ENCODE results near the gene CHCHD6.

Gene CHCHD6

DNA sequence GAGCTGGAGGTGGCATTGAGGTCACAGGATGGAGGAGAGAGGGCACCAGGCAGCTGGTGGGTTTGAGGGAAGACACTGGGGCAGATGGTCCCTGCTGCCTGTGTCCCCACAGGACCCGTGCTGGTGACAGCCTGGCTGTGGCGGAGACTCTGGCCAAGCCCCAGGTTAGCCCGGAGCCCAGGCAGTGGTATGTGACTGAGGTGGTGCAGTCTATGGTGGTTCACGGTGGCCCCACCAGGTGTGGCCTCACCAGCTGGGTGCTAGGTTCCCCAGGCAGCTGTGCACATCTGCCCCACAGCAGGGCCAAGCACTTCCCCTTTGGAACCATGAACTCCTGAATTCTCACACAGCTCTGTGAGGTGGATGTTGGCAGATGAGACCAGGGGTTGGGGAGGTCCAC lies 294.3 kb downstream of the CHCHD6 start:
- no peak for DNase-seq

DNA sequence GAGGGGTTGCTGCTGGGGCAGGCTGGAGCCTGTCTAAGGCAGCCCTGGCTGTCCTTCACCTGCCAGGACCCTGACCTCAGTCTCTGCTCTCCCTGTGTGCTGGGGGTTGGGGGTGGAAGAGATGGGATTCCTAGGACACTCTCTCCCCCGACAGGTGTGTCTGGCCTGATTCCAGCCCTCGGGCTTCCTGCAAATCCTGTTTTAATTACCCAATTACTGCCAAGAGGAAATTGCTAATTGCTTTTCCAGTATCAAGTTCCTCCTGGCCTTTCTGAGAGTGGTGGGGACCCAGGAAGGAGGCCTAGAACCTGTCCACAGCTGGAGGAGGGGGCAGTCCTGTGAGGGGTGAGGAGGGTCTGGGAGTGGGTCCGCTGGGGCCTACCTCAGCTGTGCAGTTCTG lies 294.7 kb downstream of the CHCHD6 start:
- DNase-seq: peak; percentile 96

DNA sequence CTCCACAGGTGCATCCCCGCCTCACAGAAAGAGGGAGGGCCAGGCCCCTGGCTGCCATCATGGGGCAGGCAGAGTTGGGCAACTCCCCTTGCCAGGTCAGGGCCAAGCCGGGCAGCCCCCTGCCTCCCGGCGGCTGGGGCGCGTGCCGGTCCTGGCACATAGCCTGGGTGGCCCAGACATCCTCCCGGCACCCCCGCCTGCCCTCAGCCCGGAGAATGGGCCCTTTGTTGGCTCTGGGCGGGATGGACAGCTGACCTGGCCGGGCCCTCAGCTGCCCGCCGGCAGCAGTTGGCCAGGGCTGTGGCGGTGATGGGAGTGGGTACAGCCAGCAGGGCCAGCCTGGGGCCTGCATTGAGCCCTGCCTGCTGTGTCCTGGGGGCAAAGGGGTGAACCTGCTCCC lies 295.3 kb downstream of the CHCHD6 start:
- no peak for DNase-seq

DNA sequence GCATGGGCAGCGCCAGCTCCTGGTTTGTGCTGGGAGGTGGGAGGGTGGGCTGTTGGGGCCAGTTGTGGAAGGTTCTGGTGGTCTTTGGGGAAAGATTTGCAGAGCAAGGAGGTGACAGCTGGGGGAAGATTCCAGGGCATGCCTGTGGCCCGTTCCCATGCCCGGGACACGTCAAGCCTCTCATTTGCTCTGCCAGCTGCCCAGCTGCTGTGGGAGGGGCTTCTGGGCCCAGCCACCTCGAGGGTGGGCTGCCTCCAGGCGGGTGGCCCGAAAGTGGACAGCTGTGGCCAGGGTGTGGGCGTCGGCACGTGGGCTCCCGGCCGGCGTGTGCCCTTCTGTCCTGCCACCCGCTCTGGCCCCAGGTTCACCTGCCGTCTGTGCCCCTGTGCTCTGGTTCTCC lies 296.1 kb downstream of the CHCHD6 start:
- no peak for DNase-seq

DNA sequence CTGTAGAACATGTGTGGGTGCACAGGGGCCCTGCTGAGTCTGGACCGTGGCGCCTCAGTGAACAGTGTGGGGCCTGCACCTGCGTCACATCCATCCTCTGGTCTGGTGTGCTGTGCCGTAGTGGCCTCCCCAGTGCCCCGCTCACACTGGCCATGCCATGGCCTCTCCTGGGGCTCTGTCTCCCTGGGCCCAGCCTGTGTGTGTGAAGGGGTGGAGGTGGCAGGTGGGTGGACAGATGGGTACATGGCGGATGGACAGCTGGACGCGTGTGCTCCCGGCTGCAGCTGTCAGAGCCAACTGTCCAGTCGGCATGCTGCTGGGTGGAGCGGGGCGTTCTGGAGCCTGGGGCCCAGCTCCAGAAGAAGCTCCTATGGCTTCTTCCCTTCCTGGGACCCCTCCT lies 296.7 kb downstream of the CHCHD6 start:
- no peak for DNase-seq

DNA sequence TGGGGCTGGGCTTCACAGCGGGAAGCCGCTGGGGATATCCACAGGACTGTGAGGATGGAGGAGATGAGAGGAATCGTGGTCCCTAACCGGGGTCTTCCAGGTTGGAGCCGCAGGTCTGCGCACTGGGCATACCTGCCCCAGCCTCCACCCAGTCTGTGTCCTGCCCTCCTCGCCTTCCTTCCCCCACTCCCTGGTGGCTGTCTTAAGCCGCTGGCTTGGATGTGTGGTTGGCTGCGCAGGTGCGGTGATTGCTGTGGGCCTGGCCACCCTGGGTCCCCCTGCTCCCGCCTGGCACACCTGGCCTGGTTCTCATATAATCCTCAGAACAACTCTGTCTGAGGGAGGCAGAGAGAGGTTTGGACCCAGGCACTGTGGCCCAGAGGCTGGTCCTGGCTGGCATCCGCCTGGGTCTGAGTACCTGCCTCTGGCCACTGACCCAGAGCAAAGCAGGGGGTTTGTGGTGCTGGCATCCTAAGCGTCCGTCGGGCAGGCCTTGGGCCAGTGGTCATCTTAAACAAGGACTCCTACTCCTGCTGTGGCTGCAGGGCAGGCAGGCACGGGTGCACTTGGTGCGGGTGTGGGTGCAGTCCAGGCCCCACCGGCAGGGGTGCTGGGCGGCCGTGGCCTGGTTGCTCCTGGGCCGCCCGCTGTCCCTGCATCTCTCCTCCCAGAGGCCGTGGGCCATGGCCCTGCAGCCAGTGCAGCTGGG lies 297.6 kb downstream of the CHCHD6 start:
- DNase-seq: no peak

DNA sequence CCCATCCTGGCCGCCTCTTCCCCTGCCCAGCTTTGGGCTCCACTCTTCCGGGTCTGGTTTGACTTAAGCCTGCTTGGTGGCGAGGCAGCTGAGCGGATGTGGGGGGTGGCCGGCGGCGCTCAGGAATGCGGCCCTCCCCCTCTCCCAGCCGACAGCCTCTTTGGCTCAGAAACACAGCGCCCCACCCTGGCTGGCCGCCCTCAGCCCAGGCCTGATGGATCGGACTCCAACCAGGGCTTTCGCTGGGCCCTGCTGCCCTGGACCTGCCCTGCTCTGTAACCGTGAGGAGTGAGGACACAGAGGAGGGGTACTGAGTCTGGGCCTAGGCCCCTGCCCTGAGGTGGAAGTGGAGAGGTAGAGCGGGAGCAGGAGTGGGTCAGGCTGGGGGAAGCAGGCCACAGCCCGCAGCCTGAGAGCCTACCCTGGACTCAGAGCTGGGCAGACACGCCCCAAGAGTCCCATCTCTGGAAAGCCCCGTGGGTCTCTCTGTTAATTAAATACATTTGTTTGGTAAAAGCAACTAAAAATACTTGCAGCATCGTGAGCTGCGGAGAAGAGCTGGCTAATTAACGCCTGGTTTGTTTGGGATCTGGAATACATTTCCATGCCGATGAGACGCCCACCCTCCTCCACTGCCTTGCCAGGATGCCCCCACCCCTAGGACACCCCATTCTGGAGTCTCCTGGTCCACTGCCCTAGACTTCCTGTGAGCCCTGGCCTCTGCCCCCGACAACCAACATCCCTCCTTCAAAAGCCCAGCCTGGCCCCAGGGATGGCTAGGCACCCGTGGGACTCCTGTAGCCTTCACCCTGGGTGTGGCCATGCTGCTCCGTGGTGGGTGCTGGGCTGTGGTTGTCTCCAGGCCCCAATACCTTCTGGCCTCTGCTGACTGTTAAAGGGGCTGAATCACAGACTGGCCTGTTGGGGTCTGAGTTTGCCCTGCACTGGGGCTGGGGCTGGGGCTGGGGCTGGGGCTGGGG lies 298.4 kb downstream of the CHCHD6 start:
- DNase-seq: no peak

DNA sequence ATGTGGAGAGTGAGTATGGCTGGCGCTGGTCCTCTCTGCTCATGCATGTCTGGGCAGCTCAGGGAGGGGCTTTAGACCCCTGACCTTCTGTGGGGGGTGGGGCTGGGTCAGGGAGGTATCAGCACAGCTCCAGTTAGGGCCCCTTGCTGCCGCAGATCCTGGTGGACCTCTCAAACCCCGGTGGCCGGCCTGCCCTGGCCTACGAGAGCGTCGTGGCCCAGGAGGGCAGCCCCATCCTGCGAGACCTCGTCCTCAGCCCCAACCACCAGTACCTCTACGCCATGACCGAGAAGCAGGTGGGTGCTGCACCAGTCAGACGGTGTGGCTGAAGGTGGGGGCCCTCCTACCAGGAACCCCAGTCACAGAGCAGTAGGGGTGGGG lies 299.1 kb downstream of the CHCHD6 start:
- no peak for DNase-seq

DNA sequence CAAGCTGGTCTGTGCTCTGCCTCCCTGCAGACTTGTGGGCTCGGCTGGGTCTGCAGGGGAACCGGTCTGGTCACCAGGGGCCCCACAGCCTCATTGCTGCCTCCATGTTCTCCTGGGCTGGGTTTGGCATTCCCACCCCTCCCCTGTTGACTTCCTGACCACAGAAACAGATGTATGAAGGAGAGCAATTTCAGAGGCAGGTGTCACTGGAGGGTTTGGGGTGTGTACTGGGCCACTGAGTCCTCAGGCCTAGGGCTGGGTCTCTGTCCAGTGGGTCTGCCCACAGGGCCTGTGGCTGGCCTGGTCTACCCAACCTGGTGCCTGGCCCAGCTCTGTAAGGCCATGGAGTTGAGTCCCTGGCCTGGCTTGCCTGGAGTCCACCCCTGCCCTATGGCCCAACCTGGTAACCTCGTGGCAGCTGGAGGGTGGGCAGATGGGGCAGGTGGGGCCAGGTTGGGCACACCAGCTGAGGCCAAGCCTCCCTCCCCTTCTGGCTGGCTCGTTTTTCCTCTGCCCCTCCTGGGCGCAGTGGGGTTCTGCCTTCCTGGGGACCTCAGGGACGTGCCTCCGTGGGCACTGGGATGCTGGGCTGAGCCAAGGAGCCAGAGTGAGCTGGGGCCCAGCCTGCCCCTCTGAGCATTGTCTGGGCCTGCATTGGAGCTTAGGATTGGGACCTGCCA lies 299.7 kb downstream of the CHCHD6 start:
- DNase-seq: no peak

DNA sequence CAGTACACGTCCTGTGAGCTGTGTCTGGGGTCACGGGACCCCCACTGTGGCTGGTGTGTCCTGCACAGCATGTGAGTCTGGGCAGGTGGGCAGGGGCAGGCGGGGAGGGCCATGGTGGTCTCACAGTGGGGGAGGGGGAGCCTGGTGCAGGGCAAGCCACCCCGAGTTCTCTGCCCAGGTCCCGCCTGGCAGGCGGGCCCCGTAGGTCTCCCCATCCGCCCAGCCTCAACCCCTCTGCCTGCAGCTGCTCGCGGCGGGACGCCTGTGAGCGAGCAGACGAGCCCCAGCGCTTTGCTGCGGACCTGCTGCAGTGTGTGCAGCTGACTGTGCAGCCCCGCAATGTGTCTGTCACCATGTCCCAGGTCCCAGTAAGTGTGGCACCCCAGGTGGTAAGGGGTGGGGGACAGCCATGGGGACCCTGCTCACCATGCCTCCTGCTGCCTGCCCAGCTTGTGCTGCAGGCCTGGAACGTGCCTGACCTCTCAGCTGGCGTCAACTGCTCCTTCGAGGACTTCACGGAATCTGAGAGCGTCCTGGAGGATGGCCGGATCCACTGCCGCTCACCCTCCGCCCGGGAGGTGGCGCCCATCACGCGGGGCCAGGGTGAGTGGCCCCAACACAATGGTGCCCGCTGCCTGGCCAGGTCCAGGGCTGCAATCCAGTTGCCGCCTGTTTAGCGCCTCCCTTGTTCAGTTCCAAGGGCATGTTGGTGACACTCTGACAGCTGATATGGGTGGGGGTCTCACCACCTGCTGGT lies 300.8 kb downstream of the CHCHD6 start:
- DNase-seq: no peak

DNA sequence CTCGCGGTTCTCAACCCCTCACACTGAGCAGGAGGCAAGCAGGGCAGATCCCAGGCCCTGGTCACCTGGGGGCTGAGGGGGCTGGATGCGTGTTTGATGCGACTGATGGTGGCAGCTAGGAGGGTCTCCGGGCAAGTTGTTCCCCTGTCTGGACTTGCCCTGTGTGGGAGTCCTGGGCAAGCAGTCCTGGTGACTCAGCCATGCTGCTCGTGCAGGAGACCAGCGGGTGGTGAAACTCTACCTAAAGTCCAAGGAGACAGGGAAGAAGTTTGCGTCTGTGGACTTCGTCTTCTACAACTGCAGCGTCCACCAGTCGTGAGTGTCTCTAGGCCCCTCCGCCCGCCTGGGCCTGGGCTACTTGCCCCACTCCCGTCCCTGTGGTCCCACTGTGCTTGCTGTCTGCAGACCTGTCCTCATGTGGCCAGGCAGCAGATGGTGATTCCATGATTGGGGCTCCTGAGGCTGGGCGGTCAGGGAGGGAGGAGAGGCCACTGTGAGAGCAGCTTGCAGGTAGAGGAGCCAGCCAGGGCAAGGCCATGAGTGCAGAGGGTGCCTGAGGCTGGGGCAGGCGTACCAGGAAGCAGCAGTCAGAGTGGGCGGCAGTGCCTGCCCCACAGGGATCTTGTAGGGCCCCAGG lies 301.9 kb downstream of the CHCHD6 start:
- no peak for DNase-seq

DNA sequence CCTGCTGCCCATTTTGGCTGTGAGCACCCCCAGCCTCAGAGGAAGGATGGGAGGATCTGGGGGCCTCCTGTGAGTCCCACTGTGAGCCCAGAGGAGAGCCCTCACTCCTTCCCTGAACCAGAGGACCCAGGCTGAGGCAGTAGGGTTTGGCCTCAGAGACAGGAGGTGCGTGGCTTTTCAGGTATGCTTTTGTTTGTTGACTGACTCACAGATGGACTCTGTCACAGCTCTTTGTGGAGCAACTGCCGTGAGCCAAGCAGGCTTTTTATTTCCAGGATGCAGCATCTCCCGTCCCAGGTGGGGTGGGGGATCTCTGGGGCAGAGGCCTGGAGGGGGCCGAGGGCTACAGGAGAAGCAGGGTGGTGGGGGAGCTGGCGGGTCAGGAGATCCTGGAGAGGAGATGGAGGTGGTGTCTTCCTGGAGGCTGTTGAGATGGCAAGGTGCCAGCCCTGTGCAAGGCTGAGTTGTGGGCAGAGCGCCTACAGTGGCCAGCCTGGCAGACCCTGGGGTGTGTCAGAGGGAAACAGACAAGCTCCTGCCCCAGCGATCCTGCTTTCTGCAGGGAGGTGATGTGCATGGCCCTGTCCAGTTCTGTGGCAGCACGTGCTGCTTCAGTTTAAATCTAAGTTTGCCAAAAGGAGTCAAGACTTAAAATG lies 302.9 kb downstream of the CHCHD6 start:
- peak; percentile 11 for DNase-seq

DNA sequence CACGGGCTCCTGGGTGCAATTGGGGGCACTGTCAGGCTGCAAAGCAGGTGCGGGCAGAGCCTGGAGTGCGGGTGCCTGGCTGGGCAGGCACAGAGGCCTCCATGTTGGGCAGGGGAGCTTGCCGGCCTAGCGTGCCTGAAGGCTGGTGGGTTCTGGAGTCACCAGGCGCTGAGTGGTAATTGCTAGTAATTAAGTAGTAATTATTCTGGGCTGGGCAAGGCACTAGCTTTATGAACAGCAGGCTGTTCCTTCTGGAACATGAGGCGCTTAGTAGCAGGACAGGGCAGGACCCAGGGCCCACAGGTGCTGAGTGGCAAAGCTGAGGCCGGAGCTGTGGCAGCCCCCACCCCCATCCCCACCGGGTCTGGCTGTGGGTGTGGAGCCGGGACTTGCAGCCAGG lies 304.2 kb downstream of the CHCHD6 start:
- DNase-seq: peak; percentile 93

DNA sequence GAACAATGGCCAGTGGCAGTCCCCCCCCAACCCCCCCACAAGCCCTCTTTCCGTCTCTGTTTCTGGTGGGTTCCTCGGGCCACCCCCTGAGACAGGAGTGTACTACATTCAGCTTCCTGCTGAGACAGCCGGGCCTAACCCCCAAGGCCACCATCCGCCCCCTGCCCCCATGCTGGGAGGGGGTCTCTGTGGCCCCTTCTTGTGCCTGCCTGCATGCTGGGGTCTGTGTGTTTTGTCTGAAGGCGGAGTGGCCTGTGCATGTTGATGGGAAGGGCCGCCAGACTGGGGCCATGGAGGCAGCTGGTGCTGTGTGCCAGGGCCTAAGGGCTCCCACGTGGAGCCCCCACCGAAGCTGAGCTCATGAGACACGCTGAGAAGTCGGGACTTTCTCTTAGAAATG lies 305.5 kb downstream of the CHCHD6 start:
- DNase-seq: no peak

Data from NCI-H1105 treated with DMSO at 0.1 percent for 48 hours (cell line).